Measurements from ENCODE around the gene SLC6A6. TPM values are rescaled to one million over a fixed set of nuclear protein-coding genes. Genes with fewer than 3 reads are reported as not detected.

Gene SLC6A6
- total RNA-seq, 2 experiments from 2014 or later = 39.8 to 42.6 TPM

DNA sequence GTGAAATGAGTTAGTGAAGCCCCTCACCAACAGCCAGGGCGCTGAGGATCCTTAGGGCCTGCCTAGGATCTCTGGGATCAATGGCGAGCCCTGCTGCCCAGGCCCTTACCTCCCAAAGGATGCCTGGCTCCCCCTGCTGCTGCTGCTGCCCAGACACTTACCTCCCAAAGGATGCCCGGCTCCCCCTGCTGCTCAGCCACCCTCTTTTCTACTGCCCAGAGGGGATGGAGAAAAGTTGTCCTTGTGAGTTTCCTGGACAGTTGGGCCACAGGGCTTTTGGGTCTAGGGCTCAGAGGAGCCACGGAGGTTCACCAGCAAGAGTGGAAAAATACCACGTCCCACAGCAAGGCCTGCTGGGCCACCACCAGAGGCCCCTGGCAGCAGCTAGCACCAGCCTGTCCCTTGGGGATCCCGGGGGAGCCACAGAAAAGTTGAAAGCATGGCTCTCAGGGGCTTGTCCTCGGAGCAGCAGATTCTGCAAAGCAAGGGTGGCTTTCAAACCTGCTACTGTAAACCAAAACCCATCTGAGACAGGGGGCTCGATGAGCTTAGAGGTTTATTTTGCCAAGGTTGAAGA is 59.4 kb downstream of the SLC6A6 start:
- H3K4me3 Mint-ChIP-seq = no peak overlapping the region
- no peaks in the 10 kb centered on the region for H3K9me3 Mint-ChIP-seq
- H3K27me3 Mint-ChIP-seq = no peaks in the 10 kb centered on the region
- H3K36me3 Mint-ChIP-seq = peaks cover 11% of the 10 kb centered on the region
- H3K4me1 Mint-ChIP-seq = peaks cover 10% of the 10 kb centered on the region
- POLR2A ChIA-PET = interaction anchor here (1.6 to 2.6 kb wide), 2 partner anchors 30 to 60 kb away, joined by 5 to 6 read pairs; partner anchors contain the start of gene SLC6A6
- DNase-seq (peak; percentile 58), ATAC-seq (ENCODE audit: low read depth) (peak; percentile 45)
- H3K27ac Mint-ChIP-seq = peak overlapping the region; percentile 43

GRCh38 chr3:14462738-14463137 is 60.3 kb downstream of the SLC6A6 start:
- no peak overlapping the region for H3K4me3 Mint-ChIP-seq
- no peak for ATAC-seq (ENCODE audit: low read depth)
- no peak for DNase-seq
- H3K27ac Mint-ChIP-seq = no peak overlapping the region
- POLR2A ChIA-PET = interaction anchor here (1.6 kb wide), 1 partner anchor 61 kb away, joined by 5 read pairs; the partner anchor contains the start of gene SLC6A6
- no peaks in the 10 kb centered on the region for H3K27me3 Mint-ChIP-seq
- peaks cover 11% of the 10 kb centered on the region for H3K36me3 Mint-ChIP-seq
- no peaks in the 10 kb centered on the region for H3K9me3 Mint-ChIP-seq
- peaks cover 10% of the 10 kb centered on the region for H3K4me1 Mint-ChIP-seq

- peaks cover 13% of the 10 kb centered on the region for H3K36me3 Mint-ChIP-seq
These were observed 61.1 kb downstream of the SLC6A6 start for GRCh38 chr3:14463330-14464140.

DNA sequence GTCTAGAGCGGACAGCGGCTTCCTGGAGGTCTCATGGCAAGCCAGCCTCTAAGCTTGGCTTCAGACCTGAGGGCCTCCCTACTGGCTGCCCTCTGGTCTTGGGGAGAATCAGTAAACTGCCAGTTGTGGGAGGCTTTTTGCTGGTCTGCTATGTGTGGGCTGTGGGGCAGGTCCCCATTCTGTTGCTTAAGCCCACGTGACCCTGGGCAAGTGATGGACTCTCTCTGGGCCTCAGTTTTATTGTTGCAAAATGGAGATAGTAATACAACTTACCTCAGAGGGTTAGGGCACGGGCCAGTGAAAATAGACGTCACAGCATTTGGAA is 61.7 kb downstream of the SLC6A6 start:
- ATAC-seq (ENCODE audit: low read depth) = no peak
- Mint-ChIP-seq H3K4me1 (peaks cover 9% of the 10 kb centered on the region), H3K27ac (no peak overlapping the region), H3K4me3 (no peak overlapping the region), H3K9me3 (no peaks in the 10 kb centered on the region), H3K36me3 (peaks cover 11% of the 10 kb centered on the region), H3K27me3 (no peaks in the 10 kb centered on the region)
- POLR2A ChIA-PET = no interaction called here
- DNase-seq = no peak

More at GRCh38 chr3:14463330-14464140, 61.1 kb downstream of the SLC6A6 start:
- H3K4me3 Mint-ChIP-seq = no peak overlapping the region
- H3K4me1 Mint-ChIP-seq = peaks cover 10% of the 10 kb centered on the region
- ATAC-seq (ENCODE audit: low read depth) = no peak
- H3K27me3 Mint-ChIP-seq = no peaks in the 10 kb centered on the region
- no peak for DNase-seq
- H3K27ac Mint-ChIP-seq = no peak overlapping the region
- POLR2A ChIA-PET = no interaction called here
- no peaks in the 10 kb centered on the region for H3K9me3 Mint-ChIP-seq

DNA sequence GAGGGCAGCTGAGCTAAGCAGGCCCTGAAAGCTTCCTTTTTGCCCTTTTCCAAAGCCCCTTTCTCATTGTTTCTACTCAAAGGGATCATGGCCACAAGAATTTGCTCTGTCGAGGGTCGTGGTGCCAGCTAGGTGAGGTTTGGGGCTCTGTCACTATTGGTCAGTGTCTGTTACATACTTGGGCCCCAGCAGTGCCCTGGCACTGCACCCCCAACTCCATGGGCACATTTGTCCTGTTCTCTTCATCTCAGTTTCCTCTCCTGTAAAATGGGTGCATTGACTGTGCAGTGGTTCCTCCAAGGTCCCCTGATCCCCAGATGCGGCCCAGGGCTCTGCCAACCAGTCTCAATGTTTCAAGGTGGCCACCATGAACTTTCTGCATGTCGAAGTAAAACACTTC is 62.1 kb downstream of the SLC6A6 start:
- H3K4me3 Mint-ChIP-seq = no peak overlapping the region
- H3K36me3 Mint-ChIP-seq = peaks cover 10% of the 10 kb centered on the region
- H3K27ac Mint-ChIP-seq = no peak overlapping the region
- peaks cover 9% of the 10 kb centered on the region for H3K4me1 Mint-ChIP-seq
- DNase-seq (no peak), ATAC-seq (ENCODE audit: low read depth) (no peak)
- POLR2A ChIA-PET = no interaction called here
- no peaks in the 10 kb centered on the region for H3K9me3 Mint-ChIP-seq
- no peaks in the 10 kb centered on the region for H3K27me3 Mint-ChIP-seq

GRCh38 chr3:14465425-14465824 is 63.0 kb downstream of the SLC6A6 start:
- DNase-seq (no peak), ATAC-seq (ENCODE audit: low read depth) (no peak)
- H3K27me3 Mint-ChIP-seq = no peaks in the 10 kb centered on the region
- H3K36me3 Mint-ChIP-seq = peaks cover 4% of the 10 kb centered on the region
- peaks cover 3% of the 10 kb centered on the region for H3K4me1 Mint-ChIP-seq
- POLR2A ChIA-PET = no interaction called here
- H3K27ac Mint-ChIP-seq = peak overlapping the region; percentile 16
- no peaks in the 10 kb centered on the region for H3K9me3 Mint-ChIP-seq
- no peak overlapping the region for H3K4me3 Mint-ChIP-seq

DNA sequence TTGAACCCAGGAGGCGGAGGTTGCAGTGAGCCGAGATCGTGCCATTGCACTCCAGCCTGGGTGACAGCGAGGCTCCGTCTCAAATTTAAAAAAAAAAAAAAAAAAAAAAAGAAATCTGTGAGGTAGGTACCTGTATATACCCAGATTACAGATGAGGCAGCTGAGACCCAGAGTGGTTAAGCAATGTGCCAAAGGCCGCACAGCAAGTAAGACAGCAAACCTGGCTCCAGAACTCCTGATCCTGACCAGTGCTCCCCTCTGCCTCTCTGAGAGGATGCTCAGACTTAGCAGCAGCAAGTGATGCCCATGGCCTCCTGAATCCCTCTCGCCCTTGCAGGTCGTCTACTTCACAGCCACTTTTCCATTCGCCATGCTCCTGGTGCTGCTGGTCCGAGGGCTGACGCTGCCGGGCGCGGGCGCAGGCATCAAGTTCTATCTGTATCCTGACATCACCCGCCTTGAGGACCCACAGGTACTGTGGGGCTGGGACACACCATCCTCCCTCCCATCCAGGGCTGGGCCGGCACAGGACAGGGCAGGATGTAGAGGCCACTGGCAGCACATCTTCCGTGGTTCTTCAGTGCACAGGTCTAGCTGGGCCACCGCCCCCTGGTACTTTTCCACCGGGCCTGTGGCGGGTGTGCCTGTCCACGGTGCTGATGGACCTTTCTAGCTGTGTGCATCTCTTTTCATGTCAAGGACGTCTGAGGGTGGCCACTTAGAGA is 63.9 kb downstream of the SLC6A6 start:
- DNase-seq (no peak), ATAC-seq (ENCODE audit: low read depth) (no peak)
- POLR2A ChIA-PET = no interaction called here
- peaks cover 4% of the 10 kb centered on the region for H3K36me3 Mint-ChIP-seq
- H3K9me3 Mint-ChIP-seq = no peaks in the 10 kb centered on the region
- H3K4me3 Mint-ChIP-seq = no peak overlapping the region
- H3K4me1 Mint-ChIP-seq = no peaks in the 10 kb centered on the region
- no peak overlapping the region for H3K27ac Mint-ChIP-seq
- H3K27me3 Mint-ChIP-seq = no peaks in the 10 kb centered on the region

DNA sequence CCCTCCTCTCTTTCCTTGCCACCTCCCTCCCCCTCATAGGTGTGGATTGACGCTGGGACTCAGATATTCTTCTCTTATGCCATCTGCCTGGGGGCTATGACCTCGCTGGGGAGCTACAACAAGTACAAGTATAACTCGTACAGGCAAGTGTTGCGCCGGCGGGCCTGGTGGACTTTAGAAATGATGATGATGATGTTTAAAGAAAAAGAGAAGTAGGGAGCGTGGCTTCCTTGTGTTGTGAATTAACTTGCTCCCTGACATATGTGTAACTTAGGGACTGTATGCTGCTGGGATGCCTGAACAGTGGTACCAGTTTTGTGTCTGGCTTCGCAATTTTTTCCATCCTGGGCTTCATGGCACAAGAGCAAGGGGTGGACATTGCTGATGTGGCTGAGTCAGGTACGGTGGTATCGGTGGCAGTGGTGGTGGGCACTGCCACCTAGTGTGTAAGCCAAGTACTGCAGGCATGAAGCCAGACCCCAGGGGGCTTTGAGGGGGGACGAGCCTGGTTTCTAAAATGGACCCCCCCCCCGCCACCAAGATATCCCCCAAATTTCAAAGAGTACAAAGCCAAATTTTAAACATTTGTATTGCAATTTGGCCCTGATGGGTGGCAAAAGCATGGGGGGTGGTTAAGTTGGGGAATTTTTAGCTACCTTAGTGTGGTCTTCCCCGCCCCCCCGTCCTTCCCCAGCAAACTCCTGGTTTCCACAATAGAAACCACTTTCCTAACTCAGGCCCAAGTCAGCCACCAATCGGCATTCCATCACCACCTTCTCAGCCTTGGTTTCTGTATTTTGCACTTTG is 65.6 kb downstream of the SLC6A6 start:
- no peak overlapping the region for H3K4me3 Mint-ChIP-seq
- ATAC-seq (ENCODE audit: low read depth) = peak; percentile 62
- peaks cover 2% of the 10 kb centered on the region for H3K36me3 Mint-ChIP-seq
- no peaks in the 10 kb centered on the region for H3K4me1 Mint-ChIP-seq
- H3K27me3 Mint-ChIP-seq = no peaks in the 10 kb centered on the region
- no peak overlapping the region for H3K27ac Mint-ChIP-seq
- peak; percentile 52 for DNase-seq
- POLR2A ChIA-PET = no interaction called here
- no peaks in the 10 kb centered on the region for H3K9me3 Mint-ChIP-seq

DNA sequence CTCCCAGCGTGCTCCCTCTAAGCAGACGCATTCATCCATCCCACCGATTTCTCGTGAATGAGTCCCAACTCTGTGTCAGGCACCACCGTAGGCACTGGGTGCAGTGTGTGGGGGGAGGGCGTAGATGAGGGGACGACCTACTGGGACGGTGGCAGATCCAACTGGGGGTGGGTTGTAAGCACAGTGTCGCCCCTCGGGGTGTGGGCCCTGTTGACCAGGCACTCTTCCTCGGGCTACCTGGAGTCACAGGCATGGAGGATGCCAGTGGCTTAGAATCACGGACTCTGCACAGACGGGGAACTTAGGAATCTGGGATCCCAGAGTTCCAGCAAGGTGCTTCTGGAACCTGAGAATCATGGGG is 66.2 kb downstream of the SLC6A6 start:
- no peak for DNase-seq
- no peak for ATAC-seq (ENCODE audit: low read depth)
- POLR2A ChIA-PET = no interaction called here

DNA sequence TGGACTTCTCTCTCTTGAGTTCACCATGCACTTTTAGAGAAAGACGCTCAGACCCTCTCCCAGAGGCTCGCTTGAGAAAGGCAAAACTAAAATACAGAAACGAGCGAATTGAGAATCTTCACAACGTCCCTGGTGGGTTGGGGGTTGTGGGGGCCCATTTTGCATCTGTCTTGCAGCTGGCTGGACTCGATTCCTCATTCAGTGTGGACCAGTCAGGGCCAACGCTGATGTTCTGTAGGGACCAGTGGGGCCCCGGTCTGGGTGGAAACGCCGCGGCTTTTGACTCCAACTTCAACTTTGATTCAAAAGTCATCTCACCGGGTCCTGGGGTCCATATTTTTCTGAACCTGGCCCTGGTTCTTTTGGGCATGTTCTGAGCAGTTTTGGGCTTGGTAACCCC is 68.1 kb downstream of the SLC6A6 start:
- no peak overlapping the region for H3K27ac Mint-ChIP-seq
- no peak overlapping the region for H3K4me3 Mint-ChIP-seq
- peaks cover 2% of the 10 kb centered on the region for H3K36me3 Mint-ChIP-seq
- no peak for DNase-seq
- H3K27me3 Mint-ChIP-seq = no peaks in the 10 kb centered on the region
- POLR2A ChIA-PET = interaction anchor here (0.6 kb wide), 1 partner anchor 113 kb away, joined by 3 read pairs; no protein-coding TSS in a partner anchor
- H3K9me3 Mint-ChIP-seq = no peaks in the 10 kb centered on the region
- ATAC-seq (ENCODE audit: low read depth) = no peak
- no peaks in the 10 kb centered on the region for H3K4me1 Mint-ChIP-seq

More for the DNA sequence above, 66.2 kb downstream of the SLC6A6 start:
- Mint-ChIP-seq H3K27ac (no peak overlapping the region), H3K27me3 (no peaks in the 10 kb centered on the region), H3K36me3 (peaks cover 2% of the 10 kb centered on the region), H3K4me3 (no peak overlapping the region), H3K9me3 (no peaks in the 10 kb centered on the region), H3K4me1 (no peaks in the 10 kb centered on the region)

- ATAC-seq (ENCODE audit: low read depth) (no peak), DNase-seq (no peak)
- Mint-ChIP-seq H3K9me3 (no peaks in the 10 kb centered on the region), H3K27ac (no peak overlapping the region), H3K4me1 (no peaks in the 10 kb centered on the region), H3K27me3 (no peaks in the 10 kb centered on the region), H3K36me3 (peaks cover 2% of the 10 kb centered on the region), H3K4me3 (no peak overlapping the region)
- POLR2A ChIA-PET = interaction anchor here (0.6 kb wide), 1 partner anchor 112 kb away, joined by 3 read pairs; no protein-coding TSS in a partner anchor
These were observed 68.6 kb downstream of the SLC6A6 start for GRCh38 chr3:14471016-14471415.

- no peak for DNase-seq
- POLR2A ChIA-PET = no interaction called here
- H3K36me3 Mint-ChIP-seq = peaks cover 2% of the 10 kb centered on the region
- no peaks in the 10 kb centered on the region for H3K4me1 Mint-ChIP-seq
- no peaks in the 10 kb centered on the region for H3K9me3 Mint-ChIP-seq
- H3K4me3 Mint-ChIP-seq = no peak overlapping the region
- no peak for ATAC-seq (ENCODE audit: low read depth)
- H3K27ac Mint-ChIP-seq = no peak overlapping the region
- H3K27me3 Mint-ChIP-seq = no peaks in the 10 kb centered on the region
These were observed 69.3 kb downstream of the SLC6A6 start for GRCh38 chr3:14471690-14472089.
